ENCODE results near the gene ZNF697.
"Not testable (repeated sequence)": the region's sequence is repeated elsewhere in the genome, so short reads cannot be mapped to it uniquely, and the experiment has no call there.

Gene ZNF697

DNA sequence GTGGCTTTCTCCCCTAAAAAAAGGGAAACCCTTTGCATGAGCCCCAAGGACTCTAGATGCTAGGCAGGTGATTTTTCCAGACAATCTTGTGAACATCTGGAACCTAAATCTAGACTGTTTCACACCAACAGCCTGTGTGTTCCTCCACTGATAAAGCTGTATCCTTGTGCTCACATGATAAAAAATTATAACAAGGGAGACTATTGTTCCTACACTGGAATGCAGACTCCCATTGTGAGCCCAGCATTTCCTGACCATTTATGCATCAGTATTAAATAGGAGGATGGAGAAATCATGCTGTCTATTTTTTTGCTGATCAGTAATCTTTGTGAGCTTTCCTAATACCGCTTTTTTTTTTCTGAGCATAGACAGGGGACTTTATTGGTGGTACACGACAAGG, 52.5 kb downstream of the ZNF697 start:
- TF ChIP-seq, protein P1, sequence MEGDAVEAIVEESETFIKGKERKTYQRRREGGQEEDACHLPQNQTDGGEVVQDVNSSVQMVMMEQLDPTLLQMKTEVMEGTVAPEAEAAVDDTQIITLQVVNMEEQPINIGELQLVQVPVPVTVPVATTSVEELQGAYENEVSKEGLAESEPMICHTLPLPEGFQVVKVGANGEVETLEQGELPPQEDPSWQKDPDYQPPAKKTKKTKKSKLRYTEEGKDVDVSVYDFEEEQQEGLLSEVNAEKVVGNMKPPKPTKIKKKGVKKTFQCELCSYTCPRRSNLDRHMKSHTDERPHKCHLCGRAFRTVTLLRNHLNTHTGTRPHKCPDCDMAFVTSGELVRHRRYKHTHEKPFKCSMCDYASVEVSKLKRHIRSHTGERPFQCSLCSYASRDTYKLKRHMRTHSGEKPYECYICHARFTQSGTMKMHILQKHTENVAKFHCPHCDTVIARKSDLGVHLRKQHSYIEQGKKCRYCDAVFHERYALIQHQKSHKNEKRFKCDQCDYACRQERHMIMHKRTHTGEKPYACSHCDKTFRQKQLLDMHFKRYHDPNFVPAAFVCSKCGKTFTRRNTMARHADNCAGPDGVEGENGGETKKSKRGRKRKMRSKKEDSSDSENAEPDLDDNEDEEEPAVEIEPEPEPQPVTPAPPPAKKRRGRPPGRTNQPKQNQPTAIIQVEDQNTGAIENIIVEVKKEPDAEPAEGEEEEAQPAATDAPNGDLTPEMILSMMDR (IDR thresholded peaks at IDR 0.05; ENCODE audit: low read depth, low read length) = no peak
- H3K4me3 ChIP-seq (ENCODE audit: low read depth, low read length) = no peak overlapping the region

DNA sequence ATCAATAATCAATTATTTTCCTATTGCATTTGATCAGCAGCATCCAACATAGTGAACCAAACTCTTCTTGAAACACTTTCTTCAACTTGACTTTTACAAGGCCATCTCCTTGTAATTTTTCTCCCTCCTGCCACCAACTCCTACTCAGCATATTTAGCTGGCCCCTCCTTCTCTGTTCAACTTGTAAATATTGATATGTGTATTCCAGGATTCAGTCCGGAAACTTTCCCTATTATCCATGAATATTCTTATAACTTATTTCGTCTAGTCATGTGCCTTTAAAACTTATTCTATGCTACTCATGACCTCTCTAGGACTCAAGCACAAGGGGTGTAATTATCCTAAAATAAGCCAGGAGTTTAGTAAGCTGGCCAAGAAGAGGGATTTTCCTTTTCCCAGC, 52.9 kb downstream of the ZNF697 start:
- TF ChIP-seq, protein P1 (IDR thresholded peaks at IDR 0.05; ENCODE audit: low read depth, low read length) = no peak

DNA sequence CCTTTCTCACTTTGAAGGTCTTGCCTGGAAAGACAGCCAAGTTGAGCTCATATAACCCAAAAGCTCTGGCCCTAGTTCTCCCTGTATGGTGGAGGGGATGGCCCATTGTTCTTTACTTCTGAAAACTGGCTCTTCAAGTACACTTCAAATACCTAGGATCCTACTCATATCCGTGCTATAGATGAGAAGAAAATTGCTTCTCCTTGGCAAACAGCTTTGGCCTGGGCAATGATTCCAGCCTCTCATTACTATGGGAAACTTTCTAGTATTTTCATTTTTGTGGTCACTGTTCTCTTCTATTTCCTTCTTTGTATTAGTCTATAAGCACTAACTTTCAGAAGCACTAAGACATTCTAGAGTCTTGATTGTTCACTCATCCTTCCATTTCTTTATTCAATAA, 53.7 kb downstream of the ZNF697 start:
- TF ChIP-seq, protein P1 (IDR thresholded peaks at IDR 0.05; ENCODE audit: low read depth, low read length) = no peak
- H3K4me3 ChIP-seq (ENCODE audit: low read depth, low read length) = no peak overlapping the region

More for the DNA sequence above, 52.9 kb downstream of the ZNF697 start:
- H3K4me3 ChIP-seq (ENCODE audit: low read depth, low read length) = no peak overlapping the region

DNA sequence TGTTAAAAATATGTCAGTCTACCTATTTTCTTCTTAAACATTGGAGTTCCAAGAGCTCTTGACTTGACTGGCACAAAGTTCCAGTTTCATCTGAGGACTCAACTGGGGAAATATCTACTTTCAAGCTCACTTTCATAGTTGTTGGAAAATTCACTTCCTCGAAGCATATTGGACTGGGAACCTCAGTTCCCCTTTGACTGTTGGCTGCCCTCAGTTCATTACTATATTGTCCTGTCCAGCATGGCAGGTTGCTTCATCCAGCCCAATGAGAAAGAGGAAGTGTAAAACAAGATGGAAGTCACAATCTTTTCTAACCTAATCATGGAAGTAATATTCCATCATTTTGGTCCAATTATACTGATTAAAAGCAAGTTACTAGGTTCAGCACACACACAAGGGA, 54.3 kb downstream of the ZNF697 start:
- TF ChIP-seq, protein P1 (IDR thresholded peaks at IDR 0.05; ENCODE audit: low read depth, low read length) = no peak
- no peak overlapping the region for H3K4me3 ChIP-seq (ENCODE audit: low read depth, low read length)

DNA sequence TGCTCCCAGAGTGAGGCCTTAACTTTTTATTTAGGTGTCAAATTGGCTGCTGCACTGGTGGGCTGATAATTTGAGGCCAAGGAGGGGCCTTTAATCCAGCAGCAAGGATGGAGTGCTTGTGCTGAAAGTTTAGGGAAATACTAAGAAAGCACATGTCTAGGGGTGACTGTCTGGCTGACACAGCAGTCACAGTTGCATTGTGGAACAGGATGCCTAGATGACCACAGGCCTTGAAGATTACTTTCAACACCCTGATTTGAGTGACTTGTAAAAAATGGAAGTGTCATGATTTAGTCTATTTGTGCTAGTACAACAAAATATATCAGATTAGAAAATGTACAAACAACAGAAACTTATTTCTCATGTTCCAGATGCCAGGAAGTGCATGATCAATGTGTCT, 57.7 kb downstream of the ZNF697 start:
- TF ChIP-seq, protein P1 (IDR thresholded peaks at IDR 0.05; ENCODE audit: low read depth, low read length) = no peak
- H3K4me3 ChIP-seq (ENCODE audit: low read depth, low read length) = no peak overlapping the region

DNA sequence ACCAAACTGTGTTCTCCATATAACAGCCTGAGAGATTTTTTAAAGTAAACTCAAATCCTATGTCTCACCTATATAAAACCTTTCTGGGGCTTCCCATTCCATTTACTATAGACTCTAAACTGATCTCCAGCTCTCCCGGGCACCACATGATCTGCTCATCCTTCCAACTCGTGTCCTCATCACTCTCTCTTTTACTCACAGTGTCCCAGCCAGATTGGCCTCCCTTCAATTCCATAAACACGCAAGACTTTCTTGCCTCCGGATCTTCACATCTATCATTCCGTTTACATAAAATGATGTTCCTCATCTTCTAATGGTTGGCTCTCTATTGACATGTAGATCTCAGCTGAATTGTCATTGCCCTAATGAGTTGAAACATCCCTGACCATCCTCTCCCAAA, 59.4 kb downstream of the ZNF697 start:
- H3K4me3 ChIP-seq (ENCODE audit: low read depth, low read length) = no peak overlapping the region
- TF ChIP-seq, protein P1 (IDR thresholded peaks at IDR 0.05; ENCODE audit: low read depth, low read length) = no peak

DNA sequence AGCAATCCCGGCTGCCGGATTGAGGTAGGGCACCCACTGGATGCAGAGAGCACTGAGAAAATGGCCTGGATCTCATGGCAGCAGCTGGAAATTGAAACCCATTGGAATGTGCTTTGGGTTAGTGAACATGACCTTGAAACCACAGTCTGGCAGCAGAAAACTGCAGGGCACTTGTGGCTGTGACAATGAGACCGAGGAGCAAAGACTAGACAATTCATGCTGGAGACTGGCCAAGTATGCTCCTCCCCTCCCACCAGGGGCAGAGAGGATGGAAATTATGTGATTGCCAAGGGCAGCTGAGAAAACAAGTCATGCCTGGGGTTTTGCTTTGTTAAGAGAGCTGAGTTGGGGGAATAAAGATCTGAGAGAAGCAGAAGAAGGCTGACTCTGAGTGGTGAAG, 60.7 kb downstream of the ZNF697 start:
- no peak overlapping the region for H3K4me3 ChIP-seq (ENCODE audit: low read depth, low read length)
- TF ChIP-seq, protein P1 (IDR thresholded peaks at IDR 0.05; ENCODE audit: low read depth, low read length) = no peak

DNA sequence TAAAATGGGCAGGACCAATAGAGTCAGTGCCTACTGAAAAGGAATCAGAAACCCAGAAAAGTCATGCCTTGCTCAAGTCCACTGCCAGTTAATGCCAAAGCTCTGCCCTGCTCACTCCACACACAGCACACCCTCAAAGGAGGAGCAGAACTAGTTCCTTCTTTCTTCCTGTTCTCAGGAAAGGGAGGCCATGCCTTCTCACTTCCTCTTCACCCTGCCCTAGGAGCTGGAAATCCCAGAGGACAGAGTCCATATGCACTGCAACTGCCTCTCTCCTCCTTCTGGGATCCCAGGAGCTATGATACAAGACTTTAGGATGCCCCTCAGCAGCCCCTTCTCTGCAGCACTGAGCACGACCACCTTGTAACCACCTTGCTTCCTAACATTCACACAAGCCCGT, 62.3 kb downstream of the ZNF697 start:
- H3K4me3 ChIP-seq (ENCODE audit: low read depth, low read length) = not testable (repeated sequence)
